ENCODE measurements around the gene PSMD1.
A peak's percentile ranks its signal among the peaks of the same experiment; 100 is the strongest.

PSMD1 gene

DNA sequence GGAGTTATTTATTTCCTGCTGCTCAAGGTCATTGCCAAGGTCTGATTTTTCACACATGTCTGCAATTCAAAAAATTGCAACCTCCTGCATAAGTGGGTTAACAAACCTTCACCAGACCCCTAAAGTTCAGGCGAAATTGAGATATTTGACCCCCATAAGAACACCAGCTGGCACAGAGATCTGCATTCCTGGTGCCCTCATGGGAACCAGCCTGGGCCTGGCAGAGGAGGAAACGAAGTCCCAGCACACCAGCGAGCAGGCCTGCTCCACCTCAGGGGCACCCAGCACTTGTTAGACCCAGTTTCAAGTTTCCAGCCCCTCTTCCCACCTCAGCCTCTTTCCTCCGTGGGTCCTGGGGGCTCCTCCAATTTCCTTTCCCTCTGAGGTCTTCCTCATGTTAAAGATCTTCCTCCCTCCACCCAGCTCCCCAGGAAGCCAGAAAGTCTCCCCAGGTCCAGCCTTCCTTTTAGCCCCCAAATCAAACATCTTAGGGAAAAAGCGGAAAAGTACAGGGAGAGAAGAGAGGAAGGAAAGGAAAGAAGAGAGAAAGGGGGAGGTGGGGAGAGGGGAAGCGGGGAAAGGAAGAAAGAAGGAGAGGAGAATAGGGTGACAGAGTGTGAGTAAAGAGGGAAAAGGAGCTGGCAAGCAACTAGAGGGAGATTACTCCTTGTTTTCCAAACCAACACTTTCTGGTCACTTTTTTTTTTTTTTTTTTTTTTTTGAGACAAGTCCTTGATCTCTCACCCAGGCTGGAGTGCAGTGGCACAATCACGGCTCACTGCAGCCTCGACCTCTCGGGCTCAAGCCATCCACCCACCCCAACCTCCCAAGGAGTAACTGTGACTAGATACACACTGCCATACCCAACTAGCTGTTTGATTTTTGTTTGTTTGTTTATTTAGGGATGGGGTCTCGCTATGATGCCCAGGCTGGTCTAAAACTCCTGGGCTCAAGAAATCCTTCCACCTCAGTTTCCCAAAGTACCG is 23.2 kb upstream of the PSMD1 start:
- no peak for DNase-seq (ENCODE audit: extremely low spot score)
- TF ChIP-seq, protein P1, sequence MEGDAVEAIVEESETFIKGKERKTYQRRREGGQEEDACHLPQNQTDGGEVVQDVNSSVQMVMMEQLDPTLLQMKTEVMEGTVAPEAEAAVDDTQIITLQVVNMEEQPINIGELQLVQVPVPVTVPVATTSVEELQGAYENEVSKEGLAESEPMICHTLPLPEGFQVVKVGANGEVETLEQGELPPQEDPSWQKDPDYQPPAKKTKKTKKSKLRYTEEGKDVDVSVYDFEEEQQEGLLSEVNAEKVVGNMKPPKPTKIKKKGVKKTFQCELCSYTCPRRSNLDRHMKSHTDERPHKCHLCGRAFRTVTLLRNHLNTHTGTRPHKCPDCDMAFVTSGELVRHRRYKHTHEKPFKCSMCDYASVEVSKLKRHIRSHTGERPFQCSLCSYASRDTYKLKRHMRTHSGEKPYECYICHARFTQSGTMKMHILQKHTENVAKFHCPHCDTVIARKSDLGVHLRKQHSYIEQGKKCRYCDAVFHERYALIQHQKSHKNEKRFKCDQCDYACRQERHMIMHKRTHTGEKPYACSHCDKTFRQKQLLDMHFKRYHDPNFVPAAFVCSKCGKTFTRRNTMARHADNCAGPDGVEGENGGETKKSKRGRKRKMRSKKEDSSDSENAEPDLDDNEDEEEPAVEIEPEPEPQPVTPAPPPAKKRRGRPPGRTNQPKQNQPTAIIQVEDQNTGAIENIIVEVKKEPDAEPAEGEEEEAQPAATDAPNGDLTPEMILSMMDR (IDR thresholded peaks at IDR 0.05; ENCODE audit: control extremely low read depth, extremely low read depth, low read depth, missing control alignments): no peak
- POLR2A ChIA-PET: no interaction called here
- CTCF ChIA-PET: interaction anchor here (1.0 to 3.2 kb wide), 6 partner anchors 16 to 448 kb away, joined by 3 to 9 read pairs (median 4); no protein-coding TSS in a partner anchor

DNA sequence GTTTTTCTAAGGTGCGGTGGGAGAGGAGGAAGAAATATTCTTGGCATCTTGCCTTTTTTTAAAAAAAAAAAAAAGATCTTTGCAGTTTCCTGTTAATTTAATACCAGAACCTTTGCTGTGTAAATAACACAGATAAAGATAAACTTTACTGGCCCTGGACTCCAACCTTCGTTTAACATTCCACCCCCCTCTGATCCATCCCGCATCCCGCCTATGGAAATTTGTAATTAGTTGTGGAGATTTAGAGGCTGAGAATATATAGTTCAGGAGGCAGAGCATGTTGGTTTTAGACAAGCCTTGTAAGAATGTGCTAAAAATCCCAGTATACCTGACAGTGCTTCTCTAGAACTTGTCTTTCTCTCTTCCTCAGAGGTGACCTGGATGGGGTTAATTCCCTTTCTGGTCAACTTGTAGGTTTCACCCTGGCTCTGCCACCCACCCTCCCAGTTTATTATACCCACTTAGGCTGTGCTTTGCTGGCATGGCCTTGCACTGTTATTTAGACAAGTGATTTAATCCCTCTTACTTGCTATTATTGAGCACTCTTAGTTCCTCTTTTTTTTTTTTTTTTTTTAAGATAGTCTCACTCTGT is 22.3 kb upstream of the PSMD1 start:
- no peak for DNase-seq (ENCODE audit: extremely low spot score)
- TF ChIP-seq, protein P1 (IDR thresholded peaks at IDR 0.05; ENCODE audit: control extremely low read depth, extremely low read depth, low read depth, missing control alignments): no peak
- ChIA-PET POLR2A (no interaction called here), CTCF (no interaction called here)

DNA sequence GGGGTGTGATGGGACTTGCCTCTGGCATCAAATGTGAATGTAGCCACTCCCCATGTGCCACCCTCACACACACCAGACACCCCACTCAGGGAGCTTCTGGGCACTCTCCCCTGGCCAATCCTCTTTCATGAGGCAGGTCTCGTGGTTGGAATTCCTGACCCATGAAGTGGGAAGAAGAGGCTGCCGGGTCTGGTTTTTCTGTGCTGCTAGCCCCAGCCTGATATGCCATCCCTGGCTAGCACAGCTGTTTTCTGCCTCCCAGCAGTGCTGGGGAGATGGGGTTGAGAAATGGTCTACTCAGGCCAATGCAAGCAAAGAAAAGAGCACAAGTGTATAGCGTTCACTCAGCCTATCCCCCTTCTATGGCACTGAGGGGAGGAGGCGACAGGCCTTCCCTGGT is 20.5 kb upstream of the PSMD1 start:
- no peak for DNase-seq (ENCODE audit: extremely low spot score)
- ChIA-PET CTCF (interaction anchor here (1.5 kb wide), 1 partner anchor 134 kb away, joined by 3 read pairs; no protein-coding TSS in a partner anchor), POLR2A (interaction anchor here (1.1 kb wide), 1 partner anchor 160 kb away, joined by 3 read pairs; no protein-coding TSS in a partner anchor)
- TF ChIP-seq, protein P1 (IDR thresholded peaks at IDR 0.05; ENCODE audit: control extremely low read depth, extremely low read depth, low read depth, missing control alignments): no peak

DNA sequence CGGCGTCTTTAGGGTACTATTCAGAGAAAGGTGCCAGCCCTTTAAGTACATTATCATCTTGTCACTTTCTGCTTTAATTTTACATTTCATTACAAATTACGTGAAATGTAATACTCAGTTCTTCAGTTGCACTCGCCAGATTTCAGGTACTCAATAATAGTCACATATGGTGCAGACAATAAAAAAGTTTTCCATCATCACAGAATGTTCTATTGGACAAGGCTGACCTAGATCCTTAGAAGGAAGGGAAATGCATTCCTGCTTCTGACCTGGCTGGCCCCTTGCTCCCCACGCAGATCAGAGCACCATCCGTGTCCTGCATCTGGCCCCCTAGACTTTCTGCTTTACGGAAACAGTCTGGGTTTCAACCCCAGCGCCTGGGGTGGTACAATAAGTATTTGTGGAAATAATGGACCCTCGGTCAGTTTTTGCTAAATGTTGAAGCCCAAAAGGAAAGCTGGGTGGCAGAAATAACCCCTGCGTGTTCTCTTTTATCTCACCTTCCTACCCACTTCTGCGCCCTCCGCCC is 20.0 kb upstream of the PSMD1 start:
- TF ChIP-seq, protein P1 (IDR thresholded peaks at IDR 0.05; ENCODE audit: control extremely low read depth, extremely low read depth, low read depth, missing control alignments): no peak
- DNase-seq (ENCODE audit: extremely low spot score): no peak
- CTCF ChIA-PET: interaction anchor here (1.1 to 1.5 kb wide), 2 partner anchors 134 to 142 kb away, joined by 3 read pairs; no protein-coding TSS in a partner anchor
- POLR2A ChIA-PET: interaction anchor here (1.1 kb wide), 1 partner anchor 161 kb away, joined by 3 read pairs; no protein-coding TSS in a partner anchor

DNA sequence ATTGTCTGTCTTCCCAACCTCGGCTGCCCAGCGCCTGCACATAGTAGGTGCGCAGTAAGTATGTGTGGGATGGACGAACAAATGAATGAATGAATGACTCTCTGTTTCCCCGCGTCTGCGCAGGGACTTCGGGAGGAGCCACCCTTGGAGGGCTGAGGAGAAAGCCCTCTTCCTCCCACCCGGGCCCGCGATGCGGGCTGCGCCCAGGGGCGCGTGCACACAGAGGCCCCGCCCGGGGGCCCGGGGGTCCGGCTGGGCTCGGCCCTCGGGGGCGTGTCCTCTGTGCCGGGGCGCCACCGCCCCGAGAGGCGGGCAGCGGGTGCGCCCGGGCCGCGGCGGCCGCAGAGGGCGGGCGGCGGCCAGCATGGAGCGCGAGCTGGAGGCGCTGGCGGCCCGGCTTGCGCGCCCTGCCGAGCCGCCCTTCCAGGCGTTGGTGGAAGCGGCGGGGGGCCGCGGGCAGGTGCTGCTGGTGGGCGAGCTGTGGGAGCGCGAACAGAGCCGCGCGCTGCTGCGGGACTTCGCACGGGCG is 19.4 kb upstream of the PSMD1 start, which contains the start of gene C2orf72:
TSS of gene C2orf72 (plus strand) at position 322 of the 529 bp plus-strand sequence. CDS start at position 365, 43 bp downstream.
- DNase-seq (ENCODE audit: extremely low spot score): peak; percentile 44
- ChIA-PET CTCF (interaction anchor here (1.1 kb wide), 1 partner anchor 143 kb away, joined by 3 read pairs; no protein-coding TSS in a partner anchor), POLR2A (no interaction called here)
- TF ChIP-seq, protein P1 (IDR thresholded peaks at IDR 0.05; ENCODE audit: control extremely low read depth, extremely low read depth, low read depth, missing control alignments): no peak

All from GM10248 (cell line).